HepG2 (cell line): ENCODE data around the gene ZFHX3. TPM values are rescaled to one million over a fixed set of nuclear protein-coding genes. Genes with fewer than 3 reads are reported as not detected.

Experiments
- CC2D1A ChIP-seq: sonication (generic); formaldehyde crosslinking; IDR thresholded peaks from 2 replicates; pipeline ENCODE4 v1.8.1; 2023; ENCODE audit warnings: mild to moderate bottlenecking, missing genetic modification reagents
- CSRNP2 ChIP-seq: sonication (generic); formaldehyde crosslinking; conservative IDR thresholded peaks from 2 replicates; pipeline ENCODE4 v1.8.0; 2022; ENCODE audit warnings: low read depth, missing genetic modification reagents
- DMAP1 ChIP-seq: IDR thresholded peaks from 2 replicates; pipeline ENCODE4 v1.6.1; 2016
- FOXO1 ChIP-seq: sonication (generic); formaldehyde crosslinking; IDR thresholded peaks from 2 replicates; pipeline ENCODE4 v1.4.0; 2020; ENCODE audit warnings: missing genetic modification reagents
- GTF2F1 ChIP-seq: fragments of 150-350 bp; IDR thresholded peaks from 2 replicates; pipeline ENCODE4 v1.6.1; 2014; ENCODE audit warnings: low read length
- KAT8 ChIP-seq: IDR thresholded peaks from 2 replicates; pipeline ENCODE4 v1.6.1; 2016; ENCODE audit warnings: missing genetic modification reagents, missing compliant biosample characterization
- KLF15 ChIP-seq: sonication (generic); formaldehyde crosslinking; IDR thresholded peaks from 2 replicates; pipeline ENCODE4 v1.8.1; 2023; ENCODE audit warnings: borderline replicate concordance, mild to moderate bottlenecking, inconsistent platforms, missing genetic modification reagents, mixed read lengths
- NR1H2 ChIP-seq: sonication (generic); formaldehyde crosslinking; IDR thresholded peaks from 2 replicates; pipeline ENCODE4 v1.8.1; 2022; ENCODE audit warnings: low read depth, missing genetic modification reagents, borderline replicate concordance
- SKI ChIP-seq: fragments of 450-650 bp; IDR thresholded peaks from one replicate; pipeline ENCODE4 v1.6.1; 2018; ENCODE audit warnings: mild to moderate bottlenecking; ENCODE audit not compliant: partially characterized antibody
- THRA ChIP-seq: sonication (generic); formaldehyde crosslinking; IDR thresholded peaks from 2 replicates; pipeline ENCODE4 v1.4.0; 2020; ENCODE audit warnings: missing genetic modification reagents, borderline replicate concordance
- YEATS2 ChIP-seq: sonication (generic); formaldehyde crosslinking; IDR thresholded peaks from 2 replicates; pipeline ENCODE4 v1.4.0; 2020; ENCODE audit warnings: missing genetic modification reagents, borderline replicate concordance
- ZFP82 ChIP-seq: sonication (generic); formaldehyde crosslinking; IDR thresholded peaks from 2 replicates; pipeline ENCODE4 v1.5.1; 2020; ENCODE audit warnings: mild to moderate bottlenecking, missing genetic modification reagents, borderline replicate concordance
- ZFYVE20 ChIP-seq: sonication (generic); formaldehyde crosslinking; IDR thresholded peaks from 2 replicates; pipeline ENCODE4 v1.8.0; 2023; ENCODE audit warnings: low read depth, mild to moderate bottlenecking, moderate library complexity, missing genetic modification reagents, borderline replicate concordance
- ZNF329 ChIP-seq: sonication (generic); formaldehyde crosslinking; IDR thresholded peaks from 2 replicates; pipeline ENCODE4 v1.9.0; 2021; ENCODE audit warnings: low read depth, mild to moderate bottlenecking, missing genetic modification reagents
- ZNF496 ChIP-seq: sonication (generic); formaldehyde crosslinking; IDR thresholded peaks from 2 replicates; pipeline ENCODE4 v1.8.1; 2023; ENCODE audit warnings: mild to moderate bottlenecking, moderate library complexity, missing genetic modification reagents; ENCODE audit not compliant: insufficient replicate concordance
- ZNF556 ChIP-seq: sonication (generic); formaldehyde crosslinking; IDR thresholded peaks from 2 replicates; pipeline ENCODE4 v1.4.0; 2020; ENCODE audit warnings: mild to moderate bottlenecking, missing genetic modification reagents, borderline replicate concordance
- ZNF703 ChIP-seq: sonication (generic); formaldehyde crosslinking; IDR thresholded peaks from 2 replicates; pipeline ENCODE4 v1.5.1; 2020; ENCODE audit warnings: missing genetic modification reagents, mild to moderate bottlenecking, moderate library complexity, borderline replicate concordance
- ZNF770 ChIP-seq: sonication (generic); formaldehyde crosslinking; IDR thresholded peaks from 2 replicates; pipeline ENCODE4 v1.5.0; 2020; ENCODE audit warnings: mild to moderate bottlenecking, missing genetic modification reagents
- ZNF891 ChIP-seq: sonication (generic); formaldehyde crosslinking; IDR thresholded peaks from 2 replicates; pipeline ENCODE4 v1.5.0; 2020; ENCODE audit warnings: mild to moderate bottlenecking, missing genetic modification reagents
- polyA plus RNA-seq, 8 experiments: library from polyadenylated mRNA; depleted of rRNA in 3 of 8; stranded (reverse) in 7 of 8; unstranded in 1 of 8; fragments of >200 nt; fragmentation: Illumina TruSeq in 4 of 8; extraction: Trizol in 4 of 8; gene quantifications; 2 replicates each; pipeline versions ENCODE4 v1.2.1 to v1.2.3, GENCODE V29; 2011 to 2016; ENCODE audit warnings: low read depth in 4 of 8, missing spikeins in 1 of 8, mixed read lengths in 1 of 8; ENCODE audit not compliant: insufficient read depth in 1 of 8
- total RNA-seq, 5 experiments: library from RNA; depleted of rRNA; stranded (reverse); fragments of >200 nt; fragmentation: Illumina TruSeq; extraction: Trizol; gene quantifications; 2 replicates each; pipeline ENCODE4 v1.2.3, GENCODE V29; 2016; ENCODE audit warnings: low read depth in 1 of 5
- TF ChIP-seq, protein P1 (sequence below): sonication (generic); formaldehyde crosslinking; IDR thresholded peaks from 2 replicates; pipeline ENCODE4 v1.4.0; 2020; ENCODE audit warnings: missing genetic modification reagents, borderline replicate concordance

ZFHX3 gene
- total and polyA plus RNA-seq, 2 of the 13 experiments (the other 11 are each of a cell fraction or from before 2014, with no cell fraction given): 5.0 to 6.0 TPM

- TF ChIP-seq KAT8 (CRISPR knock-in tag) (no peak), CC2D1A (no peak), THRA (CRISPR knock-in tag) (peak; percentile 47), ZFP82 (CRISPR knock-in tag) (no peak), GTF2F1 (no peak), ZFYVE20 (CRISPR knock-in tag) (no peak), KLF15 (CRISPR knock-in tag) (no peak), ZNF770 (CRISPR knock-in tag) (peak; percentile 23; the same call in 1 of the 2 replicates), DMAP1 (no peak), ZNF556 (CRISPR knock-in tag) (no peak), ZNF703 (CRISPR knock-in tag) (0 out of 2 replicates have a peak, but pooled peaks have one; percentile 29), ZNF891 (peak; percentile 73; the same call in 1 of the 2 replicates), ZNF496 (CRISPR knock-in tag) (no peak), YEATS2 (CRISPR knock-in tag) (peak; percentile 59; the same call in 1 of the 2 replicates), NR1H2 (no peak), CSRNP2 (CRISPR knock-in tag) (no peak), FOXO1 (CRISPR knock-in tag) (no peak), SKI (no peak), ZNF329 (CRISPR knock-in tag) (no peak)
- TF ChIP-seq, protein P1, sequence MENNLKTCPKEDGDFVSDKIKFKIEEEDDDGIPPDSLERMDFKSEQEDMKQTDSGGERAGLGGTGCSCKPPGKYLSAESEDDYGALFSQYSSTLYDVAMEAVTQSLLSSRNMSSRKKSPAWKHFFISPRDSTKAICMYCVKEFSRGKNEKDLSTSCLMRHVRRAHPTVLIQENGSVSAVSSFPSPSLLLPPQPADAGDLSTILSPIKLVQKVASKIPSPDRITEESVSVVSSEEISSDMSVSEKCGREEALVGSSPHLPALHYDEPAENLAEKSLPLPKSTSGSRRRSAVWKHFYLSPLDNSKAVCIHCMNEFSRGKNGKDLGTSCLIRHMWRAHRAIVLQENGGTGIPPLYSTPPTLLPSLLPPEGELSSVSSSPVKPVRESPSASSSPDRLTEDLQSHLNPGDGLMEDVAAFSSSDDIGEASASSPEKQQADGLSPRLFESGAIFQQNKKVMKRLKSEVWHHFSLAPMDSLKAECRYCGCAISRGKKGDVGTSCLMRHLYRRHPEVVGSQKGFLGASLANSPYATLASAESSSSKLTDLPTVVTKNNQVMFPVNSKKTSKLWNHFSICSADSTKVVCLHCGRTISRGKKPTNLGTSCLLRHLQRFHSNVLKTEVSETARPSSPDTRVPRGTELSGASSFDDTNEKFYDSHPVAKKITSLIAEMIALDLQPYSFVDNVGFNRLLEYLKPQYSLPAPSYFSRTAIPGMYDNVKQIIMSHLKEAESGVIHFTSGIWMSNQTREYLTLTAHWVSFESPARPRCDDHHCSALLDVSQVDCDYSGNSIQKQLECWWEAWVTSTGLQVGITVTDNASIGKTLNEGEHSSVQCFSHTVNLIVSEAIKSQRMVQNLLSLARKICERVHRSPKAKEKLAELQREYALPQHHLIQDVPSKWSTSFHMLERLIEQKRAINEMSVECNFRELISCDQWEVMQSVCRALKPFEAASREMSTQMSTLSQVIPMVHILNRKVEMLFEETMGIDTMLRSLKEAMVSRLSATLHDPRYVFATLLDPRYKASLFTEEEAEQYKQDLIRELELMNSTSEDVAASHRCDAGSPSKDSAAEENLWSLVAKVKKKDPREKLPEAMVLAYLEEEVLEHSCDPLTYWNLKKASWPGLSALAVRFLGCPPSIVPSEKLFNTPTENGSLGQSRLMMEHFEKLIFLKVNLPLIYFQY (CRISPR knock-in tag): no peak
Observed at GRCh38 chr16:73071131-73071940, 23.4 kb upstream of the ZFHX3 start (continued).
